T-helper 17 cell (primary cell): Measurements from ENCODE around the gene CD226. TPM values are rescaled to one million over a fixed set of nuclear protein-coding genes. Genes with fewer than 3 reads are reported as not detected.
"Not testable (repeated sequence)": the region's sequence is repeated elsewhere in the genome, so short reads cannot be mapped to it uniquely, and the experiment has no call there.

Source experiments
- ATAC-seq: fragments of 150-1000 bp; cut with Tn5 transposase; 2 replicates; pipeline ENCODE4 v1.10.0; 2021; ENCODE audit warnings: mild to moderate bottlenecking, moderate library complexity
- DNase-seq, 3 donors: peaks; one replicate each; pipeline versions ENCODE4 v3.0.0 to v3.0.0-alpha.2; 2020 to 2021
- H3K9me3 ChIP-seq: one replicate; pipeline ENCODE4 v1.7.0; 2013; ENCODE audit warnings: low read length, mild to moderate bottlenecking; ENCODE audit not compliant: control insufficient read depth, poor library complexity, severe bottlenecking
- H3K27ac Mint-ChIP-seq: one replicate; pipeline ENCODE4 v1.8.0; 2022; ENCODE audit warnings: mild to moderate bottlenecking, moderate library complexity, mixed read lengths
- H3K27me3 Mint-ChIP-seq: one replicate; pipeline ENCODE4 v1.8.0; 2022; ENCODE audit warnings: mixed read lengths
- H3K36me3 Mint-ChIP-seq: one replicate; pipeline ENCODE4 v1.8.0; 2022; ENCODE audit warnings: low read depth, mixed read lengths
- H3K4me1 Mint-ChIP-seq: one replicate; pipeline ENCODE4 v1.8.0; 2022; ENCODE audit warnings: mild to moderate bottlenecking, mixed read lengths
- H3K4me3 Mint-ChIP-seq: one replicate; pipeline ENCODE4 v1.8.0; 2022; ENCODE audit warnings: mild to moderate bottlenecking, moderate library complexity, mixed read lengths
- total RNA-seq, 4 donors: library from RNA in 2 of 4; stranded (reverse) in 2 of 4; gene quantifications; one replicate each; pipeline ENCODE4 v1.2.3 and lab custom pipeline; 2022 to 2026

Gene CD226
- total RNA-seq, 2 donors from 2014 or later: 106 to 128 TPM

GRCh38 chr18:69887256-69887655 lies 60.4 kb downstream of the CD226 start:
- Mint-ChIP-seq H3K36me3 (peaks cover 6% of the 10 kb centered on the region), H3K4me1 (peaks cover 48% of the 10 kb centered on the region), H3K27ac (peak overlapping the region; percentile 66), H3K4me3 (peak overlapping the region; percentile 31), H3K27me3 (no peaks in the 10 kb centered on the region)
- H3K9me3 ChIP-seq: no peaks in the 10 kb centered on the region
- ATAC-seq: no peak
- DNase-seq: no peak

- Mint-ChIP-seq H3K27ac (peak overlapping the region; percentile 66), H3K36me3 (peaks cover 2% of the 10 kb centered on the region), H3K27me3 (no peaks in the 10 kb centered on the region), H3K4me1 (peaks cover 46% of the 10 kb centered on the region), H3K4me3 (peak overlapping the region; percentile 86)
- ATAC-seq (peak; percentile 72), DNase-seq (no peak)
- no peaks in the 10 kb centered on the region for H3K9me3 ChIP-seq
Observed at GRCh38 chr18:69885841-69886531, 61.7 kb downstream of the CD226 start.

- ATAC-seq (no peak), DNase-seq (no peak)
- Mint-ChIP-seq H3K36me3 (peaks cover under 1% of the 10 kb centered on the region), H3K27me3 (no peaks in the 10 kb centered on the region), H3K27ac (peak overlapping the region; percentile 66), H3K4me3 (peak overlapping the region; percentile 86), H3K4me1 (peaks cover 43% of the 10 kb centered on the region)
- H3K9me3 ChIP-seq: no peaks in the 10 kb centered on the region
Observed at GRCh38 chr18:69885355-69885754, 62.3 kb downstream of the CD226 start.

GRCh38 chr18:69883781-69884180 lies 63.9 kb downstream of the CD226 start:
- ATAC-seq (no peak), DNase-seq (no peak)
- Mint-ChIP-seq H3K4me3 (no peak overlapping the region), H3K4me1 (peaks cover 35% of the 10 kb centered on the region), H3K36me3 (peaks cover 2% of the 10 kb centered on the region), H3K27me3 (no peaks in the 10 kb centered on the region), H3K27ac (peak overlapping the region; percentile 11)
- H3K9me3 ChIP-seq: no peaks in the 10 kb centered on the region

- DNase-seq (no peak), ATAC-seq (no peak)
- no peaks in the 10 kb centered on the region for H3K9me3 ChIP-seq
- Mint-ChIP-seq H3K27ac (peak overlapping the region; percentile 11), H3K4me1 (peaks cover 32% of the 10 kb centered on the region), H3K27me3 (no peaks in the 10 kb centered on the region), H3K36me3 (peaks cover 2% of the 10 kb centered on the region), H3K4me3 (no peak overlapping the region)
Observed at GRCh38 chr18:69882965-69883668, 64.6 kb downstream of the CD226 start.

- Mint-ChIP-seq H3K4me3 (no peak overlapping the region), H3K4me1 (peaks cover 18% of the 10 kb centered on the region), H3K27ac (no peak overlapping the region), H3K27me3 (no peaks in the 10 kb centered on the region), H3K36me3 (peaks cover 2% of the 10 kb centered on the region)
- no peaks in the 10 kb centered on the region for H3K9me3 ChIP-seq
- no peak for ATAC-seq
- DNase-seq: no peak
Observed at GRCh38 chr18:69880083-69880482, 67.6 kb downstream of the CD226 start.

- H3K4me1 Mint-ChIP-seq: peaks cover 20% of the 10 kb centered on the region
- H3K27ac Mint-ChIP-seq, H3K27me3 Mint-ChIP-seq, DNase-seq, H3K36me3 Mint-ChIP-seq, H3K4me3 Mint-ChIP-seq, ATAC-seq, H3K9me3 ChIP-seq: not testable (repeated sequence)
Observed at GRCh38 chr18:69879051-69879450, 68.6 kb downstream of the CD226 start.

- ATAC-seq: no peak
- no peaks in the 10 kb centered on the region for H3K9me3 ChIP-seq
- peaks cover 17% of the 10 kb centered on the region for H3K4me1 Mint-ChIP-seq
- DNase-seq: no peak
- H3K36me3 Mint-ChIP-seq: peaks cover 2% of the 10 kb centered on the region
- H3K4me3 Mint-ChIP-seq: no peak overlapping the region
- no peaks in the 10 kb centered on the region for H3K27me3 Mint-ChIP-seq
- H3K27ac Mint-ChIP-seq: peak overlapping the region; percentile 6
Observed at GRCh38 chr18:69878213-69878933, 69.3 kb downstream of the CD226 start.

- Mint-ChIP-seq H3K4me3 (no peak overlapping the region), H3K36me3 (peaks cover 6% of the 10 kb centered on the region), H3K27ac (no peak overlapping the region), H3K4me1 (peaks cover 15% of the 10 kb centered on the region), H3K27me3 (no peaks in the 10 kb centered on the region)
- ATAC-seq (no peak), DNase-seq (no peak)
- H3K9me3 ChIP-seq: no peaks in the 10 kb centered on the region
Observed at GRCh38 chr18:69876490-69876889, 71.2 kb downstream of the CD226 start.

GRCh38 chr18:69874058-69874457 lies 73.6 kb downstream of the CD226 start:
- Mint-ChIP-seq H3K4me1 (peaks cover 17% of the 10 kb centered on the region), H3K36me3 (peaks cover 10% of the 10 kb centered on the region), H3K4me3 (no peak overlapping the region), H3K27ac (peak overlapping the region; percentile 61), H3K27me3 (no peaks in the 10 kb centered on the region)
- DNase-seq: no peak
- ATAC-seq: no peak
- no peaks in the 10 kb centered on the region for H3K9me3 ChIP-seq

- Mint-ChIP-seq H3K4me1 (peaks cover 19% of the 10 kb centered on the region), H3K27ac (peak overlapping the region; percentile 41), H3K4me3 (no peak overlapping the region), H3K27me3 (no peaks in the 10 kb centered on the region), H3K36me3 (peaks cover 10% of the 10 kb centered on the region)
- H3K9me3 ChIP-seq: no peaks in the 10 kb centered on the region
- DNase-seq (no peak), ATAC-seq (no peak)
Observed at GRCh38 chr18:69872661-69873060, 75.0 kb downstream of the CD226 start.

GRCh38 chr18:69871363-69871762 lies 76.3 kb downstream of the CD226 start:
- no peak overlapping the region for H3K4me3 Mint-ChIP-seq
- no peaks in the 10 kb centered on the region for H3K27me3 Mint-ChIP-seq
- peaks cover 12% of the 10 kb centered on the region for H3K36me3 Mint-ChIP-seq
- no peaks in the 10 kb centered on the region for H3K9me3 ChIP-seq
- peak overlapping the region; percentile 14 for H3K27ac Mint-ChIP-seq
- H3K4me1 Mint-ChIP-seq: peaks cover 21% of the 10 kb centered on the region
- DNase-seq: no peak
- ATAC-seq: no peak

GRCh38 chr18:69870736-69871135 lies 76.9 kb downstream of the CD226 start:
- Mint-ChIP-seq H3K27ac (no peak overlapping the region), H3K36me3 (peaks cover 12% of the 10 kb centered on the region), H3K27me3 (no peaks in the 10 kb centered on the region), H3K4me3 (no peak overlapping the region), H3K4me1 (peaks cover 21% of the 10 kb centered on the region)
- DNase-seq: no peak
- ATAC-seq: no peak
- no peaks in the 10 kb centered on the region for H3K9me3 ChIP-seq
